Measurements from ENCODE around the gene PCID2.

Gene PCID2

DNA sequence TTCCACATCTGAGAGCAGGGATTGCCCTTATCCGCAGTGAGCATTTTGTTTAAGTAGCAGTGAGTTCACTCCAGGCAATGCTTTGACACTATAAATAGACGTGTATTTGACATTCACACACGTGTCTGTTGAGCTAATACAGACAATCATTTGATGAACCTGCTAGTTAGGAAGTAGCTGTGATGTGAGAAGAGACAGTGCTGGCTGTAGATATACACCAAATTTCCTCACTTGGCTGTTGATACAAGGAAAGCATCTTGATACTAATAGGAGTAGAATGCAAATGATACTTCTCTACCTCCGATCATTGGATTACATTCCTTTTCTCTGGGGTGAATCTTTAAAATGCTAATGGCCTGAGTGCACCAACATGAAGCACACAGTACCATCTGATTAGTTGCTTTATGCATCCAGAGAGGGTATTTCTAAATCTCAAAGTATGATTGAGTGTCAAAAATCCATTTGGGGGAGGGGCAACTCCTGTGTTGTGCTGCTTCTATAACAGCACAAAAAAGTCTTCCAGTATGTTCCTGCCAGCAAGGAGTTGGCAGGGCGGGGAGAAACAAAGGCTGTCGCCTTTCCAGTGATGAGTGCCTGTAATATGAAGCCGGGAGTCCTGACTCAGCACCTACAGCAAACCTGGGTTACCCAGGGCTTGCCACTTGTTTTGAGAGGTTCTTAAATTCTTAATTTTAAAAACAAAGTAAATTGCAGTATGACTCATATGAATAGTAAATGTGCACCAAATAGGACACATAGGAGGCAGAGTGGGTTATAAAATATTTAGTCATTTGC, 8.0 kb upstream of the PCID2 start:
- Histone ChIP-seq H3K9me3 (no peaks in the 10 kb centered on the region), H3K36me3 (peaks cover 30% of the 10 kb centered on the region), H3K4me1 (peaks cover 19% of the 10 kb centered on the region; the same call in 1 of the 2 replicates), H3K27me3 (no peaks in the 10 kb centered on the region), H3K4me3 (ENCODE audit: low read depth, low read length) (no peak overlapping the region)
- no peak for TF ChIP-seq CTCF (IDR thresholded peaks at IDR 0.05; ENCODE audit: low read depth, low read length)
- DNase-seq: no peak

- no peak overlapping the region for H3K4me3 ChIP-seq (ENCODE audit: low read depth, low read length)
- peak; percentile 60 for DNase-seq
- peaks cover 10% of the 10 kb centered on the region for H3K4me1 ChIP-seq
- peak; percentile 43 for TF ChIP-seq CTCF (IDR thresholded peaks at IDR 0.05; ENCODE audit: low read depth, low read length)
- H3K36me3 ChIP-seq: peaks cover 42% of the 10 kb centered on the region
- no peaks in the 10 kb centered on the region for H3K27me3 ChIP-seq
- no peaks in the 10 kb centered on the region for H3K9me3 ChIP-seq
Measured at GRCh38 chr13:113211774-113212173, 3.3 kb upstream of the PCID2 start.

- Histone ChIP-seq H3K9me3 (no peaks in the 10 kb centered on the region), H3K4me1 (peaks cover 4% of the 10 kb centered on the region), H3K4me3 (ENCODE audit: low read depth, low read length) (peak overlapping the region; percentile 84), H3K36me3 (peaks cover 51% of the 10 kb centered on the region), H3K27me3 (no peaks in the 10 kb centered on the region)
- TF ChIP-seq CTCF (IDR thresholded peaks at IDR 0.05; ENCODE audit: low read depth, low read length): no peak
- no peak for DNase-seq
Measured at GRCh38 chr13:113210833-113211232, 2.4 kb upstream of the PCID2 start.

GRCh38 chr13:113209759-113210421, 1.4 kb upstream of the PCID2 start:
- Histone ChIP-seq H3K9me3 (no peaks in the 10 kb centered on the region), H3K27me3 (no peaks in the 10 kb centered on the region), H3K36me3 (peaks cover 55% of the 10 kb centered on the region), H3K4me3 (ENCODE audit: low read depth, low read length) (peak overlapping the region; percentile 84), H3K4me1 (peaks cover 4% of the 10 kb centered on the region)
- DNase-seq: peak; percentile 62
- TF ChIP-seq CTCF (IDR thresholded peaks at IDR 0.05; ENCODE audit: low read depth, low read length): no peak

GRCh38 chr13:113209336-113209758, 878 bp upstream of the PCID2 start, which contains the start of gene CUL4A:
CUL4A (plus strand) TSS chr13:113209613; CDS start chr13:113209628, 15 bp downstream.
- DNase-seq: peak; percentile 85
- Histone ChIP-seq H3K27me3 (no peaks in the 10 kb centered on the region), H3K36me3 (peaks cover 57% of the 10 kb centered on the region), H3K9me3 (no peaks in the 10 kb centered on the region), H3K4me1 (peaks cover 6% of the 10 kb centered on the region), H3K4me3 (ENCODE audit: low read depth, low read length) (peak within 1 kb of the TSS; percentile 84)
- TF ChIP-seq CTCF (IDR thresholded peaks at IDR 0.05; ENCODE audit: low read depth, low read length): no peak

Data from BE2C (cell line).